ENCODE measurements around the gene SLIT3. TPM values are rescaled to one million over a fixed set of nuclear protein-coding genes. Genes with fewer than 3 reads are reported as not detected.
A peak's percentile ranks its signal among the peaks of the same experiment; 100 is the strongest.

Gene SLIT3
- total RNA-seq, 1 donor from 2014 or later = 3.1 TPM

GRCh38 chr5:169072233-169072632 is 228.7 kb downstream of the SLIT3 start:
- TF ChIP-seq, protein P1, sequence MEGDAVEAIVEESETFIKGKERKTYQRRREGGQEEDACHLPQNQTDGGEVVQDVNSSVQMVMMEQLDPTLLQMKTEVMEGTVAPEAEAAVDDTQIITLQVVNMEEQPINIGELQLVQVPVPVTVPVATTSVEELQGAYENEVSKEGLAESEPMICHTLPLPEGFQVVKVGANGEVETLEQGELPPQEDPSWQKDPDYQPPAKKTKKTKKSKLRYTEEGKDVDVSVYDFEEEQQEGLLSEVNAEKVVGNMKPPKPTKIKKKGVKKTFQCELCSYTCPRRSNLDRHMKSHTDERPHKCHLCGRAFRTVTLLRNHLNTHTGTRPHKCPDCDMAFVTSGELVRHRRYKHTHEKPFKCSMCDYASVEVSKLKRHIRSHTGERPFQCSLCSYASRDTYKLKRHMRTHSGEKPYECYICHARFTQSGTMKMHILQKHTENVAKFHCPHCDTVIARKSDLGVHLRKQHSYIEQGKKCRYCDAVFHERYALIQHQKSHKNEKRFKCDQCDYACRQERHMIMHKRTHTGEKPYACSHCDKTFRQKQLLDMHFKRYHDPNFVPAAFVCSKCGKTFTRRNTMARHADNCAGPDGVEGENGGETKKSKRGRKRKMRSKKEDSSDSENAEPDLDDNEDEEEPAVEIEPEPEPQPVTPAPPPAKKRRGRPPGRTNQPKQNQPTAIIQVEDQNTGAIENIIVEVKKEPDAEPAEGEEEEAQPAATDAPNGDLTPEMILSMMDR (conservative IDR thresholded peaks at IDR 0.05; ENCODE audit: low read depth, low read length) = no peak
- no peak for DNase-seq (ENCODE audit: low read depth)
- H3K4me3 ChIP-seq (ENCODE audit: low read depth, low read length) = no peak overlapping the region

DNA sequence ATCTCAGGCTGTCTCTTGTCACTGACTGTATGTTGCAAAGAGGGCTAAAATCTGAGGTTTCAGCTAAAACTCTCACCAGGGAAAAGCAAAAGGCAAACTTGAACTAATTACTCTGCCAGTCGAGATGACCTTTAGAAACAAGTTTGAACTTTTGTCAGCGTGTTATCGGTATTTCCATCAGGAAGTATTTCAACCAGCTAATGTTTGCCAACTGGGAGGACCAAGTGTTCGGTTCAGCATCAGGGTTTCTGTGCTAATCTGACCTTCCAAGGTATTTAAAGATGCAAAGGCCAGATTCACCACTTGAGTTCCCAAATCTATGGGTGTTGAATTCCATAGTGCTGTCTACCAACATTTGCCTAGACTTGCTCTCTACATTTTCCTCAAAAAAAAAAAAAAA is 230.5 kb downstream of the SLIT3 start:
- H3K4me3 ChIP-seq (ENCODE audit: low read depth, low read length) = no peak overlapping the region
- TF ChIP-seq, protein P1 (conservative IDR thresholded peaks at IDR 0.05; ENCODE audit: low read depth, low read length) = no peak
- DNase-seq (ENCODE audit: low read depth) = no peak

GRCh38 chr5:169067751-169068173 is 233.2 kb downstream of the SLIT3 start:
- TF ChIP-seq, protein P1 (conservative IDR thresholded peaks at IDR 0.05; ENCODE audit: low read depth, low read length) = no peak
- no peak for DNase-seq (ENCODE audit: low read depth)
- no peak overlapping the region for H3K4me3 ChIP-seq (ENCODE audit: low read depth, low read length)

DNA sequence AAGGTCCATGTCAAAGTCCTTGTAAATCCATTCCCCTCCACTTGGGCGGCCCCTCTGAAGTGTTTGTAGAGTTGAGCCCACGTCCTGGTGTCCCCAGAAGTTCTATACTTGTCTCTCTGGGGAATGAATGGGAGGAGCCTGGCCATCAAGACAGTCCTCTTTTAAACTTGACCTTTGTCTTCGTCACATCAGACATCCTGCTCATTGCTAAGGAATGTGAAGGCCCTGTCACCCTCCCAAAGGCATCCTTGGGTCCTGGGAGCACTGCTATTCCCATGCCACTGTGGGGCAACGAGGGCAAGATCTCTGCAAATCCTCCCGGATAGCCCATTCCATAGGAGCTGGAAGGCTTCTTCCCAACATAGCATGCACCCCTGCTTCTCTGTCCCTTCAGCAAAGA is 235.5 kb downstream of the SLIT3 start:
- TF ChIP-seq, protein P1 (conservative IDR thresholded peaks at IDR 0.05; ENCODE audit: low read depth, low read length) = no peak
- H3K4me3 ChIP-seq (ENCODE audit: low read depth, low read length) = no peak overlapping the region
- DNase-seq (ENCODE audit: low read depth) = no peak

DNA sequence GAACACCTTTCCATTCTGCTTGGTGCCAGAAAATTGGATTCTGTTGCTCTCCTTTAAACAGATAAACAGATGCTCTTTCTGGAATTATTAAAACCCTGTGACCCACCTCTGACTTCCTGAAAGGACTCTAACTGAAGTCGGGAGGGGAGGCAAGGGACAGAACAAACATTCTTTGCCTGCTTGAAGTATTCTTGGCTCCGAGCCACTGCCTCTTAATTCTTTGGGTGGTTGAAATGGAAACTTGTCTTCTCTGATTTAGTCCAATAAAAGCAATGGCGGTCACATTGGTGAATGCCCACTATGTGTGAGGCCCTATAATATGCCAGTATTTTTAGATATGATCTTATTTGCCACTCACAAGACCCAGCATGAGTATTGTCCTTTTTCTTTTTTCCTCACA is 236.8 kb downstream of the SLIT3 start:
- TF ChIP-seq, protein P1 (conservative IDR thresholded peaks at IDR 0.05; ENCODE audit: low read depth, low read length) = no peak
- no peak overlapping the region for H3K4me3 ChIP-seq (ENCODE audit: low read depth, low read length)
- DNase-seq (ENCODE audit: low read depth) = no peak

GRCh38 chr5:169063316-169063953 is 237.5 kb downstream of the SLIT3 start:
- no peak for DNase-seq (ENCODE audit: low read depth)
- TF ChIP-seq, protein P1 (conservative IDR thresholded peaks at IDR 0.05; ENCODE audit: low read depth, low read length) = no peak
- no peak overlapping the region for H3K4me3 ChIP-seq (ENCODE audit: low read depth, low read length)

DNA sequence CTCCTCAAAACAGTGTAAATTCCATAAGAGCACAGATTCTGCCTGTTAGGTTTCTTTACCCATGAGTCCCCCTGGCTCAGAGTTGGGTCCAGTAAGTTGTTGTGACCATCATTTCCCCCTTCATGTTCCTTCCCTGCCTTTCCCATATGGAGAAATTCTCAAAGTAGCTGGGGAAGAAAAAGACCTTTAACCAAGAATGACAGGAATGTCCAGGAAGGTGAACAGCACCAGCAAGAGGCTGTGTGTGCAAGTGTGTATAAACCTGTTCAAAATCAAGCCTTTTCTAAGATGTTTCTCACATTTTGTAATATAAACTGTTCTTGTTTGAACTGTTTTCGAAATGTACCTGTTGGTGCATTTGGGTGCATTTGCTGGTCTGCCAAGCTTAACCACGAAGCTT is 238.2 kb downstream of the SLIT3 start:
- H3K4me3 ChIP-seq (ENCODE audit: low read depth, low read length) = no peak overlapping the region
- no peak for DNase-seq (ENCODE audit: low read depth)
- TF ChIP-seq, protein P1 (conservative IDR thresholded peaks at IDR 0.05; ENCODE audit: low read depth, low read length) = peak; percentile 2
